Transverse colon (tissue), 4 donors: Measurements from ENCODE around the gene CHST3. TPM values are rescaled to one million over a fixed set of nuclear protein-coding genes. Genes with fewer than 3 reads are reported as not detected.
A peak's percentile ranks its signal among the peaks of the same experiment; 100 is the strongest.

ENCODE experiments used
- DNase-seq: peaks from one replicate; pipeline ENCODE4 v3.0.0-alpha.2; 2019
- H3K27ac ChIP-seq, 4 donors: fragments of 200-600 bp; sonication (generic); 2 replicates each; pipeline ENCODE4 v1.5.1; 2016 to 2018; ENCODE audit warnings: inconsistent platforms in 4 of 4
- H3K27me3 ChIP-seq: fragments of 200-600 bp; sonication (generic); 2 replicates; pipeline ENCODE4 v1.5.1; 2017; ENCODE audit warnings: inconsistent platforms
- H3K36me3 ChIP-seq, 4 donors: fragments of 200-600 bp; sonication (generic); 2 replicates each; pipeline ENCODE4 v1.5.1; 2017 to 2019; ENCODE audit warnings: inconsistent platforms in 4 of 4
- H3K4me1 ChIP-seq, 4 donors: fragments of 200-600 bp; sonication (generic); 2 replicates each; pipeline ENCODE4 v1.5.1; 2017 to 2020; ENCODE audit warnings: inconsistent platforms in 4 of 4
- H3K4me3 ChIP-seq, 4 donors: fragments of 200-600 bp; sonication (generic); 1 replicate in 1 of 4; 2 replicates in 3 of 4; pipeline versions ENCODE4 v1.5.1 to v1.6.1; 2017 to 2019; ENCODE audit warnings: inconsistent platforms in 4 of 4
- H3K9me3 ChIP-seq, 2 donors: fragments of 200-600 bp; sonication (generic); 2 replicates each; pipeline ENCODE4 v1.5.1; 2017 to 2019; ENCODE audit warnings: inconsistent platforms in 2 of 2
- CTCF ChIP-seq, 5 experiments: fragments of 200-600 bp in 3 of 5; fragments of 450-650 bp in 2 of 5; sonication (generic) in 3 of 5; IDR thresholded peaks; 1 replicate in 2 of 5; 2 replicates in 3 of 5; pipeline ENCODE4 v1.5.1; 2016 to 2017; ENCODE audit warnings: antibody characterized with exemption in 5 of 5, inconsistent platforms in 3 of 5, mild to moderate bottlenecking in 2 of 5, moderate library complexity in 1 of 5
- EP300 ChIP-seq: sonication (generic); formaldehyde crosslinking; IDR thresholded peaks from one replicate; pipeline ENCODE4 v1.6.1; 2017; ENCODE audit warnings: antibody characterized with exemption, low read depth
- POLR2A ChIP-seq: fragments of 450-650 bp; IDR thresholded peaks from one replicate; pipeline ENCODE4 v1.6.1; 2016; ENCODE audit warnings: antibody characterized with exemption, mild to moderate bottlenecking, moderate library complexity
- POLR2AphosphoS5 ChIP-seq, 3 donors: sonication (generic); formaldehyde crosslinking; IDR thresholded peaks; one replicate each; pipeline ENCODE4 v1.6.1; 2016; ENCODE audit warnings: antibody characterized with exemption in 3 of 3
- WGBS, 2 donors: methylation state at CpG; one replicate each; pipeline ENCODE4 v1.1.5; 2018; ENCODE audit warnings: low coverage in 1 of 2; 5-methylcytosine and 5-hydroxymethylcytosine counted together
- in situ Hi-C, 4 donors: fragments of 200-750 bp; cut with MboI; loops; one replicate each; pipeline versions ENCODE4 v1.15.0 to v1.15.1; 2017; ENCODE audit warnings: low sequenced_read_pairs in 3 of 4, low pct_ligation_motif_present in 1 of 4, low pct_unique_long_range_greater_than_20kb in 1 of 4
- intact Hi-C: fragments of 100-400 bp; cut with DNase I; formaldehyde crosslinking; loops from one replicate; pipeline ENCODE4 v1.15.1; 2023; ENCODE audit warnings: low total_unique reads
- total RNA-seq, 4 donors: library from RNA; depleted of rRNA; stranded (reverse); fragments of >200 nt; gene quantifications; one replicate each; pipeline ENCODE4 v1.1.0, GENCODE V29; 2016

Gene CHST3
- total RNA-seq, 4 donors from 2014 or later = 1.6 to 10.5 (median 3.9) TPM

GRCh38 chr10:72000073-72001032, 36.2 kb downstream of the CHST3 start:
- Histone ChIP-seq H3K27ac (peak overlapping the region; percentile 70 to 83 (median 76)), H3K4me1 (peaks cover 23 to 49% (median 32%) of the 10 kb centered on the region in 4 donors), H3K9me3 (no peaks in the 10 kb centered on the region), H3K36me3 (no peaks in the 10 kb centered on the region), H3K4me3 (no peak overlapping the region), H3K27me3 (no peaks in the 10 kb centered on the region)
- TF ChIP-seq POLR2AphosphoS5 (IDR thresholded peaks at IDR 0.05) (no peak), EP300 (no peak), POLR2A (no peak), CTCF (IDR thresholded peaks at IDR 0.05) (no peak)
- 74 to 87% methylated on average over 3 to 14 of the region's 14 CpGs for WGBS, 2 donors
- no peak for DNase-seq
- intact Hi-C loops = no loop called here
- in situ Hi-C loops = no loop called here

GRCh38 chr10:72001033-72001395, 36.8 kb downstream of the CHST3 start:
- no peaks in the 10 kb centered on the region for H3K9me3 ChIP-seq
- peaks cover 23 to 42% (median 28%) of the 10 kb centered on the region in 4 donors for H3K4me1 ChIP-seq
- in situ Hi-C loops (no loop called here), intact Hi-C loops (no loop called here)
- no peak overlapping the region for H3K4me3 ChIP-seq
- H3K27me3 ChIP-seq = no peaks in the 10 kb centered on the region
- 59% methylated on average over 4 of the region's 4 CpGs; no CpG with 5 or more reads in 1 of the 2 donors for WGBS, 2 donors
- no peak for TF ChIP-seq POLR2AphosphoS5 (IDR thresholded peaks at IDR 0.05)
- no peak for TF ChIP-seq EP300
- no peak for TF ChIP-seq POLR2A
- no peak for TF ChIP-seq CTCF (IDR thresholded peaks at IDR 0.05)
- no peaks in the 10 kb centered on the region for H3K36me3 ChIP-seq
- DNase-seq = no peak
- peak overlapping the region; percentile 70 to 83 (median 76) for H3K27ac ChIP-seq

GRCh38 chr10:72002354-72003295, 38.4 kb downstream of the CHST3 start:
- no peaks in the 10 kb centered on the region for H3K27me3 ChIP-seq
- intact Hi-C loops = no loop called here
- in situ Hi-C loops = no loop called here
- no peak overlapping the region for H3K4me3 ChIP-seq
- no peaks in the 10 kb centered on the region for H3K9me3 ChIP-seq
- H3K36me3 ChIP-seq = no peaks in the 10 kb centered on the region
- H3K27ac ChIP-seq = no peak overlapping the region
- WGBS, 2 donors = 82 to 87% methylated on average over 3 to 8 of the region's 8 CpGs
- TF ChIP-seq POLR2AphosphoS5 (IDR thresholded peaks at IDR 0.05) (no peak), EP300 (no peak), POLR2A (no peak), CTCF (IDR thresholded peaks at IDR 0.05) (no peak)
- no peak for DNase-seq
- peaks cover 23 to 34% (median 27%) of the 10 kb centered on the region in 4 donors for H3K4me1 ChIP-seq

GRCh38 chr10:72006026-72006425, 41.8 kb downstream of the CHST3 start:
- H3K9me3 ChIP-seq = no peaks in the 10 kb centered on the region
- in situ Hi-C loops (no loop called here), intact Hi-C loops (loop anchor here (5.0 kb wide), 1 partner anchor 34 kb away; no protein-coding TSS in a partner anchor)
- WGBS, 2 donors = 75% methylated on average over 3 of the region's 3 CpGs; no CpG with 5 or more reads in 1 of the 2 donors
- TF ChIP-seq CTCF (IDR thresholded peaks at IDR 0.05) = no peak
- TF ChIP-seq POLR2AphosphoS5 (IDR thresholded peaks at IDR 0.05) = no peak
- TF ChIP-seq POLR2A = no peak
- no peak for TF ChIP-seq EP300
- no peak for DNase-seq
- H3K27ac ChIP-seq = peak overlapping the region in 1 of 4 donors; percentile 94
- peaks cover 15 to 25% (median 21%) of the 10 kb centered on the region in 4 donors for H3K4me1 ChIP-seq
- no peak overlapping the region for H3K4me3 ChIP-seq
- H3K36me3 ChIP-seq = no peaks in the 10 kb centered on the region
- H3K27me3 ChIP-seq = no peaks in the 10 kb centered on the region
